ENCODE data around the gene TBX18. TPM values are rescaled to one million over a fixed set of nuclear protein-coding genes. Genes with fewer than 3 reads are reported as not detected.

The TBX18 gene
- total RNA-seq: 0.30 TPM

- DNase-seq (ENCODE audit: low spot score): peak; percentile 55
These were observed at the start of gene TBX18 for GRCh38 chr6:84764332-84765049. TBX18 (minus strand) TSS chr6:84764598; CDS start chr6:84764181, 417 bp downstream.

GRCh38 chr6:84811351-84811750 is 47.0 kb upstream of the TBX18 start:
- DNase-seq (ENCODE audit: low spot score): no peak
- ATAC-seq: no peak

More at GRCh38 chr6:84764332-84765049, at the start of gene TBX18:
- peak; percentile 66 for ATAC-seq

DNA sequence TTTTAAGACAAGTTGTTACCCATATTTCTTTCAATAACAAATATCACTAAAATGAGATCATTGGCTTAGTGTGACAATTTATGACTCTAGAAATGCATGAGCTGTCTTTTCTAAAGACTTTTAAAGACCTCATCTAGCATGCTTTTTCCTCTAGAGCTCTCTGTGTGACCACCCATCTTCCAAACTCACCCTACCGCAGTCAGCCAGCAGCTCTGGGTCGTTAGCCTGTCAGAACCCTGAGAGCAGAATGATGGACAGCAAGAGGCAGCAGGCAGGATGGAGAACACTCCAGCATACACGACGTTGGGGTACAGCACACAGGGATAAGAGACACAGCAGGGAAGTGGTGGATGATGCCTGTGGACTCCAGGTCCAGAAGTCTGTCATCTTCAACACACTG is 45.1 kb upstream of the TBX18 start:
- DNase-seq (ENCODE audit: low spot score) (no peak), ATAC-seq (no peak)

GRCh38 chr6:84808491-84809061 is 44.2 kb upstream of the TBX18 start:
- ATAC-seq (no peak), DNase-seq (ENCODE audit: low spot score) (no peak)

GRCh38 chr6:84805145-84805544 is 40.7 kb upstream of the TBX18 start:
- ATAC-seq (no peak), DNase-seq (ENCODE audit: low spot score) (no peak)

- DNase-seq (ENCODE audit: low spot score) (no peak), ATAC-seq (no peak)
These were observed 40.3 kb upstream of the TBX18 start for GRCh38 chr6:84804720-84805119.

- DNase-seq (ENCODE audit: low spot score): no peak
These were observed 36.9 kb upstream of the TBX18 start for GRCh38 chr6:84801250-84801649.

GRCh38 chr6:84798257-84798656 is 33.9 kb upstream of the TBX18 start:
- DNase-seq (ENCODE audit: low spot score) (no peak), ATAC-seq (no peak)

More at GRCh38 chr6:84801250-84801649, 36.9 kb upstream of the TBX18 start:
- ATAC-seq: no peak

DNA sequence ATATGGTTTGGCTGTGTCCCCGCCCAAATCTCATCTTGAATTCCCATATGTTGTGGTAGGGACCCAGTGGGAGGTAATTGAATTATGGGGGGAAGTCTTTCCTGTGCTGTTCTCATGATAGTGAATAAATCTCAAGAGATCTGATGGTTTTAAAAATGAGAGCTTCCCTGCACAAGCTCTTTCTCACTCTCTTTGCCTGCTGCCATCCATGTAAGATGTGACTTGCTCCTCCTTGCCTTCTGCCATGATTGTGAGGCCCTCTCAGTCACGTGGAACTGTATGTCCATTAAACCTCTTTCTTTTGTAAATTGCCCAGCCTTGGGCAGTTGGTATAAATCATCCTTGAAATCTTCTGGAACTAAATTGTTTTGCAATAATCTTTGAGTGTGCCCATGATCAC is 31.9 kb upstream of the TBX18 start:
- no peak for ATAC-seq

GRCh38 chr6:84791927-84792326 is 27.5 kb upstream of the TBX18 start:
- DNase-seq (ENCODE audit: low spot score): no peak
- no peak for ATAC-seq

More for the DNA sequence above, 31.9 kb upstream of the TBX18 start:
- no peak for DNase-seq (ENCODE audit: low spot score)

DNA sequence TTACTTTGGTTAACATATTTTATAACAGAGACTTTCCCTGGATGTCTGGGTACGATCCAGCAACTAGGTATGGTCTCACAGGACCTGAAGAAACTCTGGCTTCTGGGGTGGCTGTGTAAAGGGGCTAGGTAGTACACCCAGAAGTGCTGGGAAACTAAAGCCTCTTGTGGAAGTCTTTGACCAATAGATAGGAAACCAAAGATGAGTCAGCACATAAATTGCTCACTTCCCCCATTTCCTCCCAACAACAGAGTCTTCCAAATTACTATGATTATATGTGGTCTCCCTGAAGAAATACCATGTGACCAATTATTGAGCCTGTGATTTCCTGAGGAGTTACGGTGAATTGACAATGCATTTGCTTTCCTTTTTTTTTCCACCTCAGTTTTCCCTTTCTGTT is 26.8 kb upstream of the TBX18 start:
- ATAC-seq (no peak), DNase-seq (ENCODE audit: low spot score) (no peak)

GRCh38 chr6:84789170-84789569 is 24.8 kb upstream of the TBX18 start:
- ATAC-seq: no peak
- DNase-seq (ENCODE audit: low spot score): no peak

DNA sequence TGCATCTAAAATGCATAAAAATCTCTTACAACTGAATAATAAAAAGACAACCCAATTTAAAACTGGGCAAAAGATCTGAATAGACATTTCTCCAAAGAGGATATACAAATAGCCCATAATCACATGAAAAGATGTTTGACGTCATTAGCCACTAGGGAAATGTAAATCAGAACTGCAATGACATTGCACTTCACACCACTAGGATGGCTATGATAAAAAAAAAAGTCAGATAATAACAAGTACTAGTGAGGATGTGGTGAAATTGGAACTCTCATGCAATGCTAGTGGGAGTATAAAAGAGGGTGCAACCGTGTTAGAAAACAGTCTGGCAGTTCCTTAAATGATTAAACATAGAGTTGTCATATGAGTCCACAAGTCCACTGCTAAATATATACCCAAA is 24.3 kb upstream of the TBX18 start:
- ATAC-seq (no peak), DNase-seq (ENCODE audit: low spot score) (no peak)

GRCh38 chr6:84785671-84786070 is 21.3 kb upstream of the TBX18 start:
- DNase-seq (ENCODE audit: low spot score): no peak
- no peak for ATAC-seq

GRCh38 chr6:84779917-84780316 is 15.5 kb upstream of the TBX18 start:
- ATAC-seq (no peak), DNase-seq (ENCODE audit: low spot score) (no peak)

GRCh38 chr6:84779380-84779779 is 15.0 kb upstream of the TBX18 start:
- ATAC-seq: no peak
- no peak for DNase-seq (ENCODE audit: low spot score)

DNA sequence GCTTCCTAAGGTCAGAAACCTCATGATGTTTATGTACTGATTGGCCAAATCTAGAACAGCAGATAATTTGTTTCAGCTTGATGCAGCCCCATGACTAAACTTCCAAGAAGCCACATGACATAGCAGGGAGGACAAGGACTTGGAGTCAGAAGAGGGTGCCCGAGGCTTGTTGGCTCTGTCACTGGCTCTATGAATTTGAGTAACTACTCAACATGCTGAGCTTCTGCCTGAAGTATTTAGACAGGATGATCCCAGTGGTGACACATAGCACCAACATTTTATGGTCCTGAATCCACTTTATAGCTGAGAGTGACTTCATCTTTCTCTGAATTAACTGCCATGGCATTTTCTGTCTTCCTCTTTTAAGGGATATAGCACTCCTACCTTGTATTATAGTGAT is 13.5 kb upstream of the TBX18 start:
- DNase-seq (ENCODE audit: low spot score): no peak
- no peak for ATAC-seq

- ATAC-seq: no peak
- no peak for DNase-seq (ENCODE audit: low spot score)
These were observed 12.0 kb upstream of the TBX18 start for GRCh38 chr6:84776392-84776791.

GRCh38 chr6:84775751-84776150 is 11.4 kb upstream of the TBX18 start:
- no peak for DNase-seq (ENCODE audit: low spot score)

DNA sequence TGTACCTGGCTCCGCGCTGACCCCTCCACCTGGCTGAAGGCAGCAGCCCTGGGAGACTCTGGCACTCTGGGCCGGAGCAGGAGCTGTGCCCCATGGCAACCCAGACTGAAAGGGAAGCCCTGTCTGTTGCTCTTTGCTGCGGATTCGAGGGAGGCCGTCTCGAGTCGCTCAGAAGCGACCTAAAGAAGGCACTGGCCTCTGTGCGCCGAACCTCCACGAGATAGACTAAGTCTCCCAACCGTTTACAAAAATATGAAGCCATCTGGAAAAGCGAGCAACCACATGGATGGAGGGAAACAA is 10.5 kb upstream of the TBX18 start:
- no peak for DNase-seq (ENCODE audit: low spot score)
- ATAC-seq: no peak

More at GRCh38 chr6:84775751-84776150, 11.4 kb upstream of the TBX18 start:
- ATAC-seq: no peak

GRCh38 chr6:84774157-84774984 is 10.0 kb upstream of the TBX18 start:
- DNase-seq (ENCODE audit: low spot score): peak; percentile 82
- peak; percentile 91 for ATAC-seq
